OCI-LY7 (cell line): ENCODE measurements around the gene CACNA1H.

Experiments
- EZH2phosphoT487 ChIP-seq: fragments of 200-600 bp; sonication (generic); IDR thresholded peaks from 2 replicates; pipeline ENCODE4 v1.6.1; 2018; ENCODE audit warnings: low read depth, borderline replicate concordance, mild to moderate bottlenecking, mixed run types, antibody characterized with exemption, low read length, moderate library complexity, mixed read lengths
- TF ChIP-seq, protein P1 (sequence below): fragments of 200-600 bp; sonication (generic); conservative IDR thresholded peaks from 2 replicates; pipeline ENCODE4 v1.5.1; 2014; ENCODE audit warnings: mild to moderate bottlenecking, antibody characterized with exemption, low read length, moderate library complexity, mixed read lengths

DNA sequence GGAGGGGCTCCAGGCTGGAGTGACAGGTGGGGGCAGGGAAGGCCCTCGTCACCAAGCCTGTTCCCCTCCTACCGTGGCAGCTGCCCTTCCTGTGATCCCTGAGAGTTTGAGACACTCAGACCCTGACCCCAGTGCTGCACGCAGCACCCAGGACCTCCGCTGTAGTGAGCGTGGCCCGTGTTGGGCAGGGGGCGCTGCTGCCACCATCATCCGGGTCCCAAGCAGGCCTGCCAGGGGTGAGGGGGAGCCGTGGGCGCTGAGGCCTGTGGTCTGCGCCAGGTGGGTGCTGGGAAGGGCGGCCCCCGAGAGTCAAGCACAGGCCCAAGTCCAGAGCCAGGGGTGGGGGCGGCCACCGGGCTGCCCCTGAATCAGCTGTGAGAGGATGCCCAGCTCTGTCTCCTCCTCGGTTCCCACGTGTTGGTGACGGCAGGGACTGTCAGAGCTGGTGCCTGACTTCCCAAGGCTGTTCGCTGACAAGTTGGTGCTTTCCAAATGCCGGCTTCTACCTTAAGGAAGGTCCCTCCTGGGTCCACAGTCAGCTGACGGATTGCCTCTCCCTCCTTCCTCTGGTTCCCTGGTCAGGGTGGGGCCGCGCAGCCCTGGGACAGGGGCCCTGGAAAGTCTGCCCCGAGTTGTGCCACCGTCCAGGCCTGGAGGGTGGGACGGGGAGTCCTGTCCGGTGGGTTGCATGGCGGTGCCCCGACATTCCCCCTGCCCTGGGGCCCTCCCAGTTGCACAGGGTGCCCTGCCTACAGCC, 41.1 kb downstream of the CACNA1H start:
- TF ChIP-seq, protein P1, sequence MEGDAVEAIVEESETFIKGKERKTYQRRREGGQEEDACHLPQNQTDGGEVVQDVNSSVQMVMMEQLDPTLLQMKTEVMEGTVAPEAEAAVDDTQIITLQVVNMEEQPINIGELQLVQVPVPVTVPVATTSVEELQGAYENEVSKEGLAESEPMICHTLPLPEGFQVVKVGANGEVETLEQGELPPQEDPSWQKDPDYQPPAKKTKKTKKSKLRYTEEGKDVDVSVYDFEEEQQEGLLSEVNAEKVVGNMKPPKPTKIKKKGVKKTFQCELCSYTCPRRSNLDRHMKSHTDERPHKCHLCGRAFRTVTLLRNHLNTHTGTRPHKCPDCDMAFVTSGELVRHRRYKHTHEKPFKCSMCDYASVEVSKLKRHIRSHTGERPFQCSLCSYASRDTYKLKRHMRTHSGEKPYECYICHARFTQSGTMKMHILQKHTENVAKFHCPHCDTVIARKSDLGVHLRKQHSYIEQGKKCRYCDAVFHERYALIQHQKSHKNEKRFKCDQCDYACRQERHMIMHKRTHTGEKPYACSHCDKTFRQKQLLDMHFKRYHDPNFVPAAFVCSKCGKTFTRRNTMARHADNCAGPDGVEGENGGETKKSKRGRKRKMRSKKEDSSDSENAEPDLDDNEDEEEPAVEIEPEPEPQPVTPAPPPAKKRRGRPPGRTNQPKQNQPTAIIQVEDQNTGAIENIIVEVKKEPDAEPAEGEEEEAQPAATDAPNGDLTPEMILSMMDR, result no peak
- no peak for TF ChIP-seq EZH2phosphoT487
